Breast epithelium (tissue), 3 donors: ENCODE measurements around the gene TMEM126A.

Source experiments
- POLR2A ChIP-seq: fragments of 450-650 bp; IDR thresholded peaks from one replicate; pipeline ENCODE4 v1.6.1; 2016; ENCODE audit warnings: antibody characterized with exemption, mild to moderate bottlenecking, moderate library complexity
- POLR2AphosphoS5 ChIP-seq, 3 donors: sonication (generic); formaldehyde crosslinking; IDR thresholded peaks; one replicate each; pipeline ENCODE4 v1.6.1; 2017; ENCODE audit warnings: antibody characterized with exemption in 3 of 3
- TF ChIP-seq, protein P1 (sequence below), 3 donors: fragments of 450-650 bp; IDR thresholded peaks; one replicate each; pipeline ENCODE4 v1.5.1; 2016 to 2017; ENCODE audit warnings: antibody characterized with exemption in 3 of 3, mild to moderate bottlenecking in 3 of 3, moderate library complexity in 3 of 3

DNA sequence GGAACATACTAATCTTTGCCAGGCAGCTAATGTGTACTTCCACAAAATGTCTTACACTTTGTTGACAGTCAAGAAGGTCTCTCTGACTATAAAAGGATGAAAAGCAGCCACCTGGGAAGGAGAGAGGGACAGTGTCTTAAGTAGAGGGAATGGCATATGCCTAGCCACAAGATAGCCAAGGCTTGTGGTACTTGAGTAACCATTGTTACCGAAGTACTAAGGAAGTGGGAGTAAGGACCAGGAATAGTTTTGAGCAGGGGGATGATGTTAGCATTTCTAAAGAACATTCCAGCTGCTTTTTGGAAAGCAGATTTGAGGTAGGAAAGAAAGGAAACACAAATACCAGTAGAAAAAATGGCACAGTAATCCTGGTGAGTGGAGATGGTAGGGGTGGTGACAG is 3.4 kb downstream of the TMEM126A start:
- TF ChIP-seq POLR2A, result no peak
- TF ChIP-seq, protein P1, sequence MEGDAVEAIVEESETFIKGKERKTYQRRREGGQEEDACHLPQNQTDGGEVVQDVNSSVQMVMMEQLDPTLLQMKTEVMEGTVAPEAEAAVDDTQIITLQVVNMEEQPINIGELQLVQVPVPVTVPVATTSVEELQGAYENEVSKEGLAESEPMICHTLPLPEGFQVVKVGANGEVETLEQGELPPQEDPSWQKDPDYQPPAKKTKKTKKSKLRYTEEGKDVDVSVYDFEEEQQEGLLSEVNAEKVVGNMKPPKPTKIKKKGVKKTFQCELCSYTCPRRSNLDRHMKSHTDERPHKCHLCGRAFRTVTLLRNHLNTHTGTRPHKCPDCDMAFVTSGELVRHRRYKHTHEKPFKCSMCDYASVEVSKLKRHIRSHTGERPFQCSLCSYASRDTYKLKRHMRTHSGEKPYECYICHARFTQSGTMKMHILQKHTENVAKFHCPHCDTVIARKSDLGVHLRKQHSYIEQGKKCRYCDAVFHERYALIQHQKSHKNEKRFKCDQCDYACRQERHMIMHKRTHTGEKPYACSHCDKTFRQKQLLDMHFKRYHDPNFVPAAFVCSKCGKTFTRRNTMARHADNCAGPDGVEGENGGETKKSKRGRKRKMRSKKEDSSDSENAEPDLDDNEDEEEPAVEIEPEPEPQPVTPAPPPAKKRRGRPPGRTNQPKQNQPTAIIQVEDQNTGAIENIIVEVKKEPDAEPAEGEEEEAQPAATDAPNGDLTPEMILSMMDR (IDR thresholded peaks at IDR 0.05), result no peak
- no peak for TF ChIP-seq POLR2AphosphoS5 (IDR thresholded peaks at IDR 0.05)
